Thyroid gland (tissue), 4 donors: ENCODE results near the gene JAG1.

ENCODE experiments used
- POLR2A ChIP-seq, 2 donors: fragments of 450-650 bp; IDR thresholded peaks; one replicate each; pipeline ENCODE4 v1.6.1; 2017; ENCODE audit warnings: antibody characterized with exemption in 2 of 2, mild to moderate bottlenecking in 2 of 2, moderate library complexity in 1 of 2
- TF ChIP-seq, protein P1 (sequence below), 6 experiments: fragments of 200-600 bp in 3 of 6; fragments of 450-650 bp in 3 of 6; sonication (generic) in 3 of 6; IDR thresholded peaks; one replicate each; pipeline ENCODE4 v1.5.1; 2016 to 2019; ENCODE audit warnings: antibody characterized with exemption in 6 of 6, mild to moderate bottlenecking in 2 of 6, inconsistent platforms in 1 of 6, moderate library complexity in 1 of 6

DNA sequence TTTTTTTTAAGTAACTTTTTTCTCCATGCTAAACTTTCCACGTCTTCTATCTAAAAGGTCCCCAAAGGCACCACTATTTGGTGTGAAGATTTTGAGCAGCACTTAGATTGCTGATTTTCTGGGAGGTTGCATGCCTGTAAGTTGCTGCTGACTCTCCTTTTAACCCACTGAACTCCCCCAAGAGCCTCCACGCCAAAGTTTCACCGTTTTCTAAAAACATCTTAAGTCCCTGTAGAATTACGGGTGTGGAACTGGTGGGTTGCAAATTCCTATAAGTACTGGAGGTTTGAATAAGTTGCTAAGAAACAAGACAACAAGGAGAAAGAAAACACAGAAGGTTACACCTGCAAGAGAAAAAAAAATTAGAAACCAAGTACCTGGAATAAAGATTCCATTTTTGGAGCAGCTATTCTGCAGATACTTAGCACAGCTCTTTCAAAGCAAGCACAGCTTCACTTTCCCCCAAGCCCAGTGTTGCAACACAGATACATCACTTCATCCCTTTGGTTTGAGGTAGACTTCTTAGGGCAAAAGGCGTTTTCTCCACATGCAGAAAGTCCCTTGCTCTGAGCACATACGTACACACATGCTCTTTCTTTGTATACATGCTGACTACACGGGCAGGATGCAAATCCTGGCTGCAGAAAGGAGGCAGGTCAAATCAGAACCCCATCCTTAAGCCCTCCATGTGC lies 5.0 kb downstream of the JAG1 start:
- TF ChIP-seq, protein P1, sequence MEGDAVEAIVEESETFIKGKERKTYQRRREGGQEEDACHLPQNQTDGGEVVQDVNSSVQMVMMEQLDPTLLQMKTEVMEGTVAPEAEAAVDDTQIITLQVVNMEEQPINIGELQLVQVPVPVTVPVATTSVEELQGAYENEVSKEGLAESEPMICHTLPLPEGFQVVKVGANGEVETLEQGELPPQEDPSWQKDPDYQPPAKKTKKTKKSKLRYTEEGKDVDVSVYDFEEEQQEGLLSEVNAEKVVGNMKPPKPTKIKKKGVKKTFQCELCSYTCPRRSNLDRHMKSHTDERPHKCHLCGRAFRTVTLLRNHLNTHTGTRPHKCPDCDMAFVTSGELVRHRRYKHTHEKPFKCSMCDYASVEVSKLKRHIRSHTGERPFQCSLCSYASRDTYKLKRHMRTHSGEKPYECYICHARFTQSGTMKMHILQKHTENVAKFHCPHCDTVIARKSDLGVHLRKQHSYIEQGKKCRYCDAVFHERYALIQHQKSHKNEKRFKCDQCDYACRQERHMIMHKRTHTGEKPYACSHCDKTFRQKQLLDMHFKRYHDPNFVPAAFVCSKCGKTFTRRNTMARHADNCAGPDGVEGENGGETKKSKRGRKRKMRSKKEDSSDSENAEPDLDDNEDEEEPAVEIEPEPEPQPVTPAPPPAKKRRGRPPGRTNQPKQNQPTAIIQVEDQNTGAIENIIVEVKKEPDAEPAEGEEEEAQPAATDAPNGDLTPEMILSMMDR (IDR thresholded peaks at IDR 0.05) = no peak
- no peak for TF ChIP-seq POLR2A (IDR thresholded peaks at IDR 0.05)
